Epithelial cell of proximal tubule (primary cell): Measurements from ENCODE around the gene PRSS27. TPM values are rescaled to one million over a fixed set of nuclear protein-coding genes. Genes with fewer than 3 reads are reported as not detected.

Experiments
- DNase-seq: peaks from one replicate; pipeline ENCODE4 v3.0.0-alpha.2; 2011; ENCODE audit warnings: low read depth
- H3K4me3 ChIP-seq: 2 replicates; pipeline ENCODE4 v1.5.1; 2011; ENCODE audit warnings: low read depth, mild to moderate bottlenecking, low read length
- total RNA-seq: library from RNA; depleted of rRNA; stranded (reverse); fragments of >200 nt; gene quantifications from 2 replicates; pipeline ENCODE4 v1.2.3, GENCODE V29; 2015
- TF ChIP-seq, protein P1 (sequence below): conservative IDR thresholded peaks from 2 replicates; pipeline ENCODE4 v1.5.1; 2012; ENCODE audit warnings: low read depth, mild to moderate bottlenecking, low read length

Gene PRSS27
- total RNA-seq, 1 donor from 2014 or later, result 0.92 TPM

DNA sequence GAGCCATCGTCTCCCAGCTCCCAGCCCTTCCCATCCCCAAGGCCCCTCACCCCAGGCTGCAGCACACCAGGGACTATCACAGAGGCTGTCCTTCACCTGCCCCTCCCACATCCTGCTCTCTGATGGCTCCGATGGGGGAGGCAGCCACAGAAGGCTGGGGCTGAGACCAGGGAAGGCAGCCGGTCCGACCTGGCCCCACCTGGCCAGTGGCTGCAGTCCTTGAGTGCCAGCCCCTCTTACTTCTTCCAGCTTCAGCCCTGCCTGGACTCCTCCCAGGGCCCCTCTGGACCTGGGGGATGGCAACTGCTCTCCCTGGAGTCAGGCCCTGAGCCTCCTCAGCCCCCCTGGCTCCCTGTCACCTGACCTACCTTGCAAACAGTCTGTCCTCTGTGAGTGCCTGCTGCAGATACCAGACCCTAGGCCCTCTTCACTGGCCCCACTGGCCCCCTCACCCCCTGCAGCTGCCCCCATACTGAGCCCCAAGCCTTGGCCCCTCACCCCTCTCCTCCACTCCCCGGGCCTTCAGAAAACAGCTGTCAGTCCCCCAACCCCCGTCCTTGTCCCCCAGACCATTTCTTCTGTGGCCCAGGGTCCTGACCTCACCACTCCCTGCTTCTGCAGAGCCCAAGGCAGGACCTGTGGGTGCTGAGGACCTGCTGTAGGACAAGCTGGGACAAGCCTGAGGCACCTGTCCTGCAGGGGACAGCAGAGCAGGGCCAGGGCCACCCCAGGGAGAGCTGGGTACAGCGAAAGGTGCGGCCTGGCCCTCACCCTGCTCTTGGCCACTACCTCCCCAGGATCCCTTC is 19.8 kb upstream of the PRSS27 start:
- no peak overlapping the region for H3K4me3 ChIP-seq
- TF ChIP-seq, protein P1, sequence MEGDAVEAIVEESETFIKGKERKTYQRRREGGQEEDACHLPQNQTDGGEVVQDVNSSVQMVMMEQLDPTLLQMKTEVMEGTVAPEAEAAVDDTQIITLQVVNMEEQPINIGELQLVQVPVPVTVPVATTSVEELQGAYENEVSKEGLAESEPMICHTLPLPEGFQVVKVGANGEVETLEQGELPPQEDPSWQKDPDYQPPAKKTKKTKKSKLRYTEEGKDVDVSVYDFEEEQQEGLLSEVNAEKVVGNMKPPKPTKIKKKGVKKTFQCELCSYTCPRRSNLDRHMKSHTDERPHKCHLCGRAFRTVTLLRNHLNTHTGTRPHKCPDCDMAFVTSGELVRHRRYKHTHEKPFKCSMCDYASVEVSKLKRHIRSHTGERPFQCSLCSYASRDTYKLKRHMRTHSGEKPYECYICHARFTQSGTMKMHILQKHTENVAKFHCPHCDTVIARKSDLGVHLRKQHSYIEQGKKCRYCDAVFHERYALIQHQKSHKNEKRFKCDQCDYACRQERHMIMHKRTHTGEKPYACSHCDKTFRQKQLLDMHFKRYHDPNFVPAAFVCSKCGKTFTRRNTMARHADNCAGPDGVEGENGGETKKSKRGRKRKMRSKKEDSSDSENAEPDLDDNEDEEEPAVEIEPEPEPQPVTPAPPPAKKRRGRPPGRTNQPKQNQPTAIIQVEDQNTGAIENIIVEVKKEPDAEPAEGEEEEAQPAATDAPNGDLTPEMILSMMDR, result no peak
- DNase-seq, result no peak

DNA sequence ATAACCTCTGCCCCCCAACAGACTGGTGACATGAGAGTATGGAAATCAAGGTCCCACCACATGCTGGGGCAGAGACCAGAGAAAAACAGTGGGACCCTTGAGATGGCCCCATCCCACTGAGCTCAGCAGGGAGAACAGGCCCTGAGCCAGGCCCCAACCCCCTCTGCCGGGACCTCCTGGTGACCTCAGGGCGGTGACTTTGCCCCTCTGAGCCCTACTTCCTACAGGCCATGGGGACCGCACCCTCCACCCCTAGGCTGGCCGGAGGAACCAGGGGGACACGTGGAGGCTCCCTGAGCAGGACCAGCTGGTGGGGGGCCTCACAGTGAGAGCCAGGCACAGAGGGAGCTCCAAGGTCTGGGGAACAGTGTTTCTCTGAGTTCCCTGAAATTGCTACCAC is 18.6 kb upstream of the PRSS27 start:
- no peak overlapping the region for H3K4me3 ChIP-seq
- DNase-seq, result no peak
- TF ChIP-seq, protein P1, result no peak

DNA sequence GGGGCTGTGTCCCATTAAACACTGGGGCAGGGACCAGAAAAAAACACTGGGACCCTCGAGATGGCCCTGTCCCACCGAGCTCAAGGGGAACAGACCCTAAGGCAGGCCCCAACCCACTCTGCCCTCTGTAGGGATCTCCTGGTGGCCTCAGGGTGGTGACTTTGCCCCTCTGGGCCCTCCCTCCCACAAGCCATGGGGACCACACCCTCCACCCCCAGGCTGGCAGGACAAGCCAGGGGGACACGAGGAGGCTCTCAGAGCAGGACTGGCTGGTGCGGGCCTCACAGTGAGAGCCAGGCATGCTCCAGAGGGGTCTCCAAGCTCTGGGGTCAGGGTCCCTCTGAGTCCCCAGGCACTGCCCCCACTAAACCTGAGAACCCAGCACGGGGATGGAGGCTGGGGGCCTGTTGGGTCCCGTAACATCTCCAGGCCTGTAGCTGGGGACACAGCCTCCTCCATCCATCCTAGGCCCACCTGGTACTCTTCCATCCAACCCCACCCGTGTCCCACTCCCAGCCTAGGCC is 17.9 kb upstream of the PRSS27 start:
- TF ChIP-seq, protein P1, result no peak
- DNase-seq, result no peak
- H3K4me3 ChIP-seq, result no peak overlapping the region

DNA sequence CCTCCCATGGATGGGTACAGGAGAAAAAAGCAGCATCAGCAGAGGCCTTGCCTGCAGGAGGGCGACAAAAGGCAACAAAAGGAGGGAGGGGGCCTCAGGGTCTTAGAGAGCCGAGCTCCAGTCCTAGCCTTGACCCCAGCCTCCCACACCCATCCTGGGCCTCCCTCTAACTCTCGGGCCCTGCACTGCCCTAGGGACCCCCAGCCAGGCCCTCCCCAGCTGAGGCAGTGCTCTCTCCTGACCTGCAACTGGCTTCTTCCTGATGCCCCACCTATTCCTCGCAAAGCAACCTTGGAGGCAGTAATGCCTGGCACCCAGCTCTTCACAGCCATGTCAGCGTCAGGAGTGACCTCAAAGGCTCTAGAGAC is 17.2 kb upstream of the PRSS27 start:
- DNase-seq, result no peak
- TF ChIP-seq, protein P1, result no peak
- H3K4me3 ChIP-seq, result no peak overlapping the region

DNA sequence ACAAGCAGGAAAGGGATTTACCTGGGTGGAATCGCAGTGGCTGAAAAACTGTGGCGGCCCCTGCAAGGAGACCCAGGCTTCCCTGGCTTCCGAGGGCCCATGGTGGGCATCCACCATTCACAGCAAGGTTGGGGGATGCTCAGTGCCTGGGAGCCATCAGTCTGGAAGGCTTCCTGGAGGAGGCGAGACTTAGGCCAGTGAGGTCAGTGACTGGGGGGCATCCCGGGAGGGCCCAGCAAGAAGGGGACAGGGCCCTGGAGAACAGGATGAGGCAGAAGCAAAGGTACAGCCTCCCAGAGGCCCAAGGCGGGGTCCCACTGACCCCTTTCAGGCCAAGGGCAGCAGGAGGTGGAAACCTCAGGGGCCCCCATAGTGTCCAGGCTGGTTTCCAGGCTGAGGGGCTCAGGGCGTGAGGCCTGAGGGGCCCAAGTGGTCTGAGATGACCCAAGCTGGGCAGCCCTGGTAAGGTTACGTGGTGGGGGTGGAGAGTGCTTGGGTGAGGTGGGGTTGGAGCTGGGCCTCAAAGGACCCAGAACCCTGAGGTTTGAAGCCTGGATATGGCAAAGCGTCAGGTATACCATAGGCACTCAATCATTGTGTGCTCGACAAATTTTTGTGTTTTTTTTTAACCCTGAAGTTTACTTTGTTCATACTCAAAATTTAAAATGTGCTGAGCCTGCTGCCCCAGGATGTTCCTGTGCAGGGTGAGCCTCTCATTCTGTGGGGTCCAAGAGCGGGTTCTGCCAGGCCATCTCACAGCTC is 16.6 kb upstream of the PRSS27 start:
- TF ChIP-seq, protein P1, result no peak
- no peak overlapping the region for H3K4me3 ChIP-seq
- DNase-seq, result no peak

DNA sequence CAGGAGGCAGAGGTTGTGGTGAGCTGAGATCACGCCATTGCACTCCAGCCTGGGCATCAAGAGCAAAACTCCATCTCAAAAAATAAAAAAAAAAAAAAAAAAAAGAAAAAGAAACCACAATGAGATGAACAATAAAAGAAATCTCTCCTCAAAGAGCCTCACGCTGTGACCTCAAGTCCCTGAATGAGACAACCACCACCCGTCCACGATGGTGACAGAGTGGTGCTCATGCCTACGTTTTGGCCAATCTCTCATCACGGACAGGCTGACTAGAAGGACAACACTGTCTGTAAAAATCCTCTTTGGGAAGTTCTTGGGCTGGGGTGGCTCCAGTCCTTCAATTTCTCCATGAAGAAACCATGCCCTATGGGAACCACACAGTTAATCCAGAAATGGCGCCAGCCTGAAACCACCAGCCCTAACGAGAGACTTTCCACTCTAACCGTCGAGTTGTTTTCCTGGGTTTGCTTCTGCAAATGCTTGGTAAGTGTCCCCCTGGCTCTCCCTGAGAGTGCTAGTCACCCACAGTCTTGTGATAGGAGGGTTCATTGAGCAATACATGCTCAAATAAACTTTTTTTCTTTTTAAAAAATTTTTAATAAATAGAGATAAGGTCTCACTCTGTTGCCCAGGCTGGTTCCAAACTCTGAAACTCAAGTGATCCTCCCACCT is 15.0 kb upstream of the PRSS27 start:
- no peak overlapping the region for H3K4me3 ChIP-seq
- TF ChIP-seq, protein P1, result no peak
- no peak for DNase-seq
